SK-N-SH treated with all-trans-retinoic acid at 6 μM for 48 hours (cell line): Measurements from ENCODE around the gene UGT1A6.
A peak's percentile ranks its signal among the peaks of the same experiment; 100 is the strongest.

Experiments
- ATAC-seq: fragments of 200-7000 bp; cut with Tn5 transposase; 3 replicates; pipeline ENCODE4 v1.9.1; 2020; ENCODE audit warnings: mild to moderate bottlenecking, moderate library complexity
- ARNTL ChIP-seq: fragments of 450-650 bp; formaldehyde crosslinking; IDR thresholded peaks from 2 replicates; pipeline ENCODE4 v1.5.0; 2020; ENCODE audit warnings: low read depth, mild to moderate bottlenecking, moderate library complexity, borderline replicate concordance
- BACH2 ChIP-seq: fragments of 250-450 bp; sonication (Bioruptor Pico); IDR thresholded peaks from 2 replicates; pipeline ENCODE4 v1.9.0; 2021; ENCODE audit warnings: mild to moderate bottlenecking, borderline replicate concordance
- GLIS3 ChIP-seq: fragments of 250-450 bp; sonication (Bioruptor Pico); IDR thresholded peaks from 2 replicates; pipeline ENCODE4 v1.5.0; 2020; ENCODE audit warnings: mild to moderate bottlenecking, moderate library complexity
- ISL1 ChIP-seq: fragments of 250-450 bp; sonication (Bioruptor Pico); IDR thresholded peaks from 2 replicates; pipeline ENCODE4 v2.1.2; 2022; ENCODE audit warnings: mild to moderate bottlenecking, moderate library complexity
- OSR1 ChIP-seq: fragments of 250-450 bp; sonication (Bioruptor Pico); IDR thresholded peaks from 2 replicates; pipeline ENCODE4 v1.8.0; 2022; ENCODE audit warnings: moderate library complexity, mild to moderate bottlenecking, inconsistent platforms
- PPARA ChIP-seq: fragments of 250-450 bp; sonication (Bioruptor Pico); IDR thresholded peaks from 2 replicates; pipeline ENCODE4 v1.5.0; 2020; ENCODE audit warnings: mild to moderate bottlenecking, borderline replicate concordance
- SNAI2 ChIP-seq: fragments of 250-450 bp; sonication (Bioruptor Pico); IDR thresholded peaks from 2 replicates; pipeline ENCODE4 v1.5.0; 2020; ENCODE audit warnings: mild to moderate bottlenecking, moderate library complexity
- TCF4 ChIP-seq: fragments of 250-450 bp; sonication (Bioruptor Pico); IDR thresholded peaks from 2 replicates; pipeline ENCODE4 v1.8.0; 2021; ENCODE audit warnings: mild to moderate bottlenecking, moderate library complexity, borderline replicate concordance
- TOX ChIP-seq: fragments of 250-450 bp; sonication (Bioruptor Pico); IDR thresholded peaks from 2 replicates; pipeline ENCODE4 v1.8.0; 2021; ENCODE audit warnings: mild to moderate bottlenecking, moderate library complexity, borderline replicate concordance
- ZC3H10 ChIP-seq: fragments of 250-450 bp; sonication (Bioruptor Pico); IDR thresholded peaks from 2 replicates; pipeline ENCODE4 v1.5.1; 2021; ENCODE audit warnings: mild to moderate bottlenecking, moderate library complexity
- ZFP3 ChIP-seq: fragments of 250-450 bp; sonication (Bioruptor Pico); IDR thresholded peaks from 2 replicates; pipeline ENCODE4 v1.5.0; 2020; ENCODE audit warnings: mild to moderate bottlenecking, moderate library complexity
- ZFP30 ChIP-seq: fragments of 450-650 bp; formaldehyde crosslinking; IDR thresholded peaks from 2 replicates; pipeline ENCODE4 v1.5.0; 2022; ENCODE audit warnings: mild to moderate bottlenecking, moderate library complexity
- ZNF565 ChIP-seq: fragments of 450-650 bp; formaldehyde crosslinking; conservative IDR thresholded peaks from 2 replicates; pipeline ENCODE4 v1.5.0; 2020; ENCODE audit warnings: low read depth, mild to moderate bottlenecking, moderate library complexity
- ZNF8 ChIP-seq: fragments of 450-650 bp; formaldehyde crosslinking; IDR thresholded peaks from 2 replicates; pipeline ENCODE4 v1.5.0; 2020; ENCODE audit warnings: mild to moderate bottlenecking, moderate library complexity
- TF ChIP-seq, protein P1 (sequence below): fragments of 250-450 bp; sonication (Bioruptor Pico); IDR thresholded peaks from 2 replicates; pipeline ENCODE4 v1.5.0; 2020; ENCODE audit warnings: mild to moderate bottlenecking, moderate library complexity
- TF ChIP-seq, protein P2 (sequence below): fragments of 250-450 bp; sonication (Bioruptor Pico); IDR thresholded peaks from 2 replicates; pipeline ENCODE4 v1.5.1; 2021; ENCODE audit warnings: mild to moderate bottlenecking, moderate library complexity
- TF ChIP-seq, protein P3 (sequence below): fragments of 250-450 bp; sonication (Bioruptor Pico); IDR thresholded peaks from 2 replicates; pipeline ENCODE4 v1.8.0; 2021; ENCODE audit warnings: low read depth, mild to moderate bottlenecking, moderate library complexity, borderline replicate concordance
- TF ChIP-seq, protein P4 (sequence below): fragments of 250-450 bp; sonication (Bioruptor Pico); IDR thresholded peaks from 2 replicates; pipeline ENCODE4 v1.8.0; 2020; ENCODE audit warnings: mild to moderate bottlenecking, moderate library complexity, borderline replicate concordance
- TF ChIP-seq, protein P5 (sequence below): fragments of 250-450 bp; sonication (Bioruptor Pico); IDR thresholded peaks from 2 replicates; pipeline ENCODE4 v1.5.1; 2020; ENCODE audit warnings: low read depth, mild to moderate bottlenecking, moderate library complexity

Gene UGT1A6

DNA sequence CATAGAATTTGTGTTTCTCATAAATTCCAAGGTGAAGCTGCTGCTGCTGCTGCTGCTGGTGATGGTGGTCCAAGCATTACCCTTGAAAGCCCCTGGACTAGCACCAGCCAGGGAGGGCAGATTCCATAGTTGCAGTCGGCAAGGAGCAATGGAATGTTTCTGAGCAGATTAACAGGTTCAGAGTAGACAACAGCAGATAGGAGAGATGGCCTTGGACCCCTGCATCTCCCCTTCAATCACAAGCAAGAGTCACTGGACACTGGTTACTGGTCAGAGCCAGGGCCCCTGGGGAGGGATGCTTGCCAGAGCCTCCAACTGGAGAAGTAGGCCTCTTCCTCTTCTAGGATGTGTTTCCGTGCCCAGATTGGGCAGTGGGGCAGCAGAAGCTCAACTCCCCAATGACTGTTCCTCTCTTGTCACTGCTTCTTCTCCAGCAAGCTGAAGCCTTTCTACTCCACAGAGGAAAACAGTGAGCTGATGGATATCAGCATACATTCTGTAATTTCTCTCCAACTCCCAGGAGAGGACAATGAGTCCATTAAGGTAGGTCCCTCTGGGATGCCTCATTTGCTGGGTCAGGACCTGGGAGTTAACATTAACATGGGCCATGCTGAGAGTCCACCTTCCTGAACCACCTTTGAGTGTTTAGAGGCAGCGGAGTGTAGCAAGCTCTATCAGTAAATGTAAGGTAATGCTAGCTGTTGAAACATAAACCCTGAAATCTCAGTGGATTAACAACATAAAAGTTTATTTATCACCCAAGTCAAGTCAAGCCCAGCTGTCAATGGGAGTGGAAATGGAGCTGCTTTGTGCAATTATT, 120.8 kb downstream of the UGT1A6 start:
- no peak for ATAC-seq
- TF ChIP-seq OSR1, result no peak
- no peak for TF ChIP-seq ZFP3 (CRISPR knock-in tag)
- TF ChIP-seq ARNTL (CRISPR knock-in tag), result no peak
- no peak for TF ChIP-seq ZNF8
- TF ChIP-seq ZC3H10, result no peak
- no peak for TF ChIP-seq SNAI2 (CRISPR knock-in tag)
- TF ChIP-seq BACH2, result no peak
- no peak for TF ChIP-seq ZNF565 (CRISPR knock-in tag)
- no peak for TF ChIP-seq TOX (CRISPR knock-in tag)

DNA sequence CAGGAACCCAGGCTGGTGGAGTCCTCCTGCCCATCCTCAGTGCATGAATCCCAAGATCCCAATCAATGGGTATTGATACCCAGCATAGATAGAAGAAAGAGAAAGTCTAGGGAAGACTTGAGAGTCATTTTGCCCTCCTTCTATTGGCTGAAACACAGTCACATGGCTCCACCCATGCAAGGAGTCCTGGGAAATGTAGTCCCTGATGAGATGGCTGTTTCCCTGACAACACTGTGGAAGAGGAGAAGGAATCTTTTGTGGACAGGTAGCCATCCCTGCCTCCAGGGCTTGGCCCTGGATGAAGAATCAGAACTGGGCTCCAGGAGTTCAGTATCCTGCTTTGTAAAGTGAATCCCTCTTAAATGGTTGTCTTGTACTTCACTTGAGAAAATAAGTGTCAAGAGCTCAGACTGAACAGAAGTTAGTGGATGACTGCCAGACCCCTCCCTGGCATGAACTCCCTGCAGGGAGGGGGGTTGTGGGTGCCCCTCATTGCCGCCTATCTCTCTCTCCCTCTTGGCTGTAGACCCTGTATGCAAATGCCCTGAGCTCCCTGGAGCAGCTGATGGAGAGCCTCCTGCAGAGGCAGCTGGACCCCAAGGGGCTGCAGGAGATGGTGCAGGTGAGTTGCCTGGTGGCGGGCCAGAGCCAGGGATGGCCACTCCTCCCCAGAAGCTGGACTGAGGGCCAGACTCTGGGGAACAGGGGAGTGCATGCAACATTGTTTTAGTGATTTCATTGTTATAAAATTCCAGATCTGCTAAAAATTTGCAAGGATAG, 121.6 kb downstream of the UGT1A6 start:
- peak; percentile 64 for ATAC-seq
- TF ChIP-seq ZFP30 (CRISPR knock-in tag), result no peak
- TF ChIP-seq TCF4 (CRISPR knock-in tag), result no peak
- TF ChIP-seq, protein P1, sequence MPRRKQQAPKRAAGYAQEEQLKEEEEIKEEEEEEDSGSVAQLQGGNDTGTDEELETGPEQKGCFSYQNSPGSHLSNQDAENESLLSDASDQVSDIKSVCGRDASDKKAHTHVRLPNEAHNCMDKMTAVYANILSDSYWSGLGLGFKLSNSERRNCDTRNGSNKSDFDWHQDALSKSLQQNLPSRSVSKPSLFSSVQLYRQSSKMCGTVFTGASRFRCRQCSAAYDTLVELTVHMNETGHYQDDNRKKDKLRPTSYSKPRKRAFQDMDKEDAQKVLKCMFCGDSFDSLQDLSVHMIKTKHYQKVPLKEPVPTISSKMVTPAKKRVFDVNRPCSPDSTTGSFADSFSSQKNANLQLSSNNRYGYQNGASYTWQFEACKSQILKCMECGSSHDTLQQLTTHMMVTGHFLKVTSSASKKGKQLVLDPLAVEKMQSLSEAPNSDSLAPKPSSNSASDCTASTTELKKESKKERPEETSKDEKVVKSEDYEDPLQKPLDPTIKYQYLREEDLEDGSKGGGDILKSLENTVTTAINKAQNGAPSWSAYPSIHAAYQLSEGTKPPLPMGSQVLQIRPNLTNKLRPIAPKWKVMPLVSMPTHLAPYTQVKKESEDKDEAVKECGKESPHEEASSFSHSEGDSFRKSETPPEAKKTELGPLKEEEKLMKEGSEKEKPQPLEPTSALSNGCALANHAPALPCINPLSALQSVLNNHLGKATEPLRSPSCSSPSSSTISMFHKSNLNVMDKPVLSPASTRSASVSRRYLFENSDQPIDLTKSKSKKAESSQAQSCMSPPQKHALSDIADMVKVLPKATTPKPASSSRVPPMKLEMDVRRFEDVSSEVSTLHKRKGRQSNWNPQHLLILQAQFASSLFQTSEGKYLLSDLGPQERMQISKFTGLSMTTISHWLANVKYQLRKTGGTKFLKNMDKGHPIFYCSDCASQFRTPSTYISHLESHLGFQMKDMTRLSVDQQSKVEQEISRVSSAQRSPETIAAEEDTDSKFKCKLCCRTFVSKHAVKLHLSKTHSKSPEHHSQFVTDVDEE (CRISPR knock-in tag), result no peak
- TF ChIP-seq ZFP3 (CRISPR knock-in tag), result no peak

DNA sequence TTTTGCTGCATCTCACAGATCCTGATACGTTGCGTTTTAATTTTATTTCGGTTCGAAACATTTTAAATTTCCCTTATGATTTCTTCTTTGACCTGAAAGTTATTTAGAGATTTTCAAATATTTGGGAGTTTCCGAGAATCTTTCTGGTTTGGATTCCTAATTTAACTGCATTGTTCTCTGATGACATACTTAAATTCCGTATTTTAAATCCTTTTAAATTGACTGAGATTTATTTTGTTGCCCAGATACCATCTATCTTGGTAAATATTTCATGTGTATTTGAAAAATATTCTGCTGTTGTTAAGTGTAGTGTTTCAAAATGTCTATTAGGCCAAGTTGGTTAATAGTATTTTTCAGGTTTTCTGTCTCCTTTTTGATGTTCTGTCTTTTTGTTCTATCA, 123.2 kb downstream of the UGT1A6 start:
- no peak for ATAC-seq

DNA sequence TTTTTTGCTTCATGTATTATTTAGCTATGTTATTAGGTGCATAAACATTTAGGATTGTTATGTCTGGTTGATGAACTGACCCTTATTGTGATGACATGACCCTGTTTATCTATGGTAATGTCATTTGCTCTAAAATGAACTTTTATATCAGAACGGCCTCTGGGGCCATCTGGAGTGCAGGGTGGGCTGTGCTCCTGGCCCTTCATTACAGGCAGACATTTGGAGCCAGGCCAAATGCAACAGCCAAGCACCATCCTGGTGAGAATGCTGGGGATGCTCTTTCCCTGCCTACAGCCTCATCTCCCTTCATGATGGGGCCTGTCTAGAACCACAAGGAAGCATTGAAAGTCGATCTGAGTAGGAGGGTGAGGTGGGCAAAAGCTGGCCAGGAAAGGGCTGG, 123.6 kb downstream of the UGT1A6 start:
- ATAC-seq, result peak; percentile 14; the same call in 1 of the 3 replicates
- TF ChIP-seq, protein P2, sequence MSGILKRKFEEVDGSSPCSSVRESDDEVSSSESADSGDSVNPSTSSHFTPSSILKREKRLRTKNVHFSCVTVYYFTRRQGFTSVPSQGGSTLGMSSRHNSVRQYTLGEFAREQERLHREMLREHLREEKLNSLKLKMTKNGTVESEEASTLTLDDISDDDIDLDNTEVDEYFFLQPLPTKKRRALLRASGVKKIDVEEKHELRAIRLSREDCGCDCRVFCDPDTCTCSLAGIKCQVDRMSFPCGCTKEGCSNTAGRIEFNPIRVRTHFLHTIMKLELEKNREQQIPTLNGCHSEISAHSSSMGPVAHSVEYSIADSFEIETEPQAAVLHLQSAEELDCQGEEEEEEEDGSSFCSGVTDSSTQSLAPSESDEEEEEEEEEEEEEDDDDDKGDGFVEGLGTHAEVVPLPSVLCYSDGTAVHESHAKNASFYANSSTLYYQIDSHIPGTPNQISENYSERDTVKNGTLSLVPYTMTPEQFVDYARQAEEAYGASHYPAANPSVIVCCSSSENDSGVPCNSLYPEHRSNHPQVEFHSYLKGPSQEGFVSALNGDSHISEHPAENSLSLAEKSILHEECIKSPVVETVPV, result no peak
- TF ChIP-seq ZC3H10 (no peak), TCF4 (CRISPR knock-in tag) (peak; percentile 53)
- TF ChIP-seq, protein P3, sequence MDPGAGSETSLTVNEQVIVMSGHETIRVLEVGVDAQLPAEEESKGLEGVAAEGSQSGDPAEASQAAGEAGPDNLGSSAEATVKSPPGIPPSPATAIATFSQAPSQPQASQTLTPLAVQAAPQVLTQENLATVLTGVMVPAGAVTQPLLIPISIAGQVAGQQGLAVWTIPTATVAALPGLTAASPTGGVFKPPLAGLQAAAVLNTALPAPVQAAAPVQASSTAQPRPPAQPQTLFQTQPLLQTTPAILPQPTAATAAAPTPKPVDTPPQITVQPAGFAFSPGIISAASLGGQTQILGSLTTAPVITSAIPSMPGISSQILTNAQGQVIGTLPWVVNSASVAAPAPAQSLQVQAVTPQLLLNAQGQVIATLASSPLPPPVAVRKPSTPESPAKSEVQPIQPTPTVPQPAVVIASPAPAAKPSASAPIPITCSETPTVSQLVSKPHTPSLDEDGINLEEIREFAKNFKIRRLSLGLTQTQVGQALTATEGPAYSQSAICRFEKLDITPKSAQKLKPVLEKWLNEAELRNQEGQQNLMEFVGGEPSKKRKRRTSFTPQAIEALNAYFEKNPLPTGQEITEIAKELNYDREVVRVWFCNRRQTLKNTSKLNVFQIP (CRISPR knock-in tag), result no peak

More for the DNA sequence above, 123.2 kb downstream of the UGT1A6 start:
- TF ChIP-seq ISL1 (peak; percentile 72), ZNF565 (CRISPR knock-in tag) (no peak)
- TF ChIP-seq, all 23 proteins: peak for 1

DNA sequence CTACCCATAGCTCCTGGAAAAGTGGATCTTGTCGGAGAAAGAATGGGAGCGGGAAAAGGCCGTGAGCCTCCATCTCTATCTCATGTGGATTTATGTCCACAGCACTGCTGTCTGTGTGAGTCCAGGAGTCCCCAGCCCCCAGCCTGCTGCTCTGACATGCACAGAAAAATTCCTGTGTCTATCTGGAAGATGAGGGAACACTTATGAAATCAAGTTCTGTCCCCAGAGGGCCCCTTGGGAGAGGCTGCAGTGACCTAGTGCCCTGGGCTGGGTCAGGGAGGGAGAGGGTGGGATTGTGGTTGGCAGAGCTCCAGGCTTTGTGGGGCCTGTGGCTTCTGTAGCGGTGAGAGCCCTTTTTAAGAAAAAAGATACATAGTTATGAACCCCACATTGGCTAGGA, 124.1 kb downstream of the UGT1A6 start:
- no peak for TF ChIP-seq ZFP3 (CRISPR knock-in tag)
- TF ChIP-seq, all 23 proteins: peak for 0
- ATAC-seq, result no peak

DNA sequence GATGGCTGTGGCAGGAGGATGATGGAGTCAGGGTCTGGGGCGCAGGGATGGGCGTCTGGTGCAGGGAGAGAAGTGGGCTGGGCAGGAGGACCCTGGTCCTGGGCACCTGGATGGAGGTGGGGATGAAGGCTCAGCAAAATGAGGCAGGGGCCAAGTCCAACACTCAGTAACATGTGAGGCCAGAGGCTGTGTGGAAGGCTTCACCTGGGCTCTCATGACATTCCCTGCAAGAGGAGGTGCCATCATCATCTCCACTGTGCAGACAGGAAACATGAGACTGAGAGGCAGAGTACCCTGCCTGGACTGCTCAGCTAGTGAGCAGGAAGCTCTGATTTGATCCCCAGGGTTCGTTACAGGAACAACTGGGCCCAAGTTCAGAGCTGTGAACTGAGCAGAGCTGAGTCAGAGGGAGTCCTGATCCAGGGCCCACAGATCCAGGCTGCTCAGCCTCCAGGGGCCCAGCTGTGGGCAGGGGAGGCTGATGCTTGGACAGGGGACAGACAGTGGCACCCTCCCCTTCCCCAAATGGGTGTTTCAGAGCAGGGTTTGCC, 124.7 kb downstream of the UGT1A6 start:
- ATAC-seq, result no peak
- TF ChIP-seq ZFP30 (CRISPR knock-in tag), result no peak
- no peak for TF ChIP-seq GLIS3 (CRISPR knock-in tag)
- no peak for TF ChIP-seq PPARA (CRISPR knock-in tag)
- TF ChIP-seq, protein P4, sequence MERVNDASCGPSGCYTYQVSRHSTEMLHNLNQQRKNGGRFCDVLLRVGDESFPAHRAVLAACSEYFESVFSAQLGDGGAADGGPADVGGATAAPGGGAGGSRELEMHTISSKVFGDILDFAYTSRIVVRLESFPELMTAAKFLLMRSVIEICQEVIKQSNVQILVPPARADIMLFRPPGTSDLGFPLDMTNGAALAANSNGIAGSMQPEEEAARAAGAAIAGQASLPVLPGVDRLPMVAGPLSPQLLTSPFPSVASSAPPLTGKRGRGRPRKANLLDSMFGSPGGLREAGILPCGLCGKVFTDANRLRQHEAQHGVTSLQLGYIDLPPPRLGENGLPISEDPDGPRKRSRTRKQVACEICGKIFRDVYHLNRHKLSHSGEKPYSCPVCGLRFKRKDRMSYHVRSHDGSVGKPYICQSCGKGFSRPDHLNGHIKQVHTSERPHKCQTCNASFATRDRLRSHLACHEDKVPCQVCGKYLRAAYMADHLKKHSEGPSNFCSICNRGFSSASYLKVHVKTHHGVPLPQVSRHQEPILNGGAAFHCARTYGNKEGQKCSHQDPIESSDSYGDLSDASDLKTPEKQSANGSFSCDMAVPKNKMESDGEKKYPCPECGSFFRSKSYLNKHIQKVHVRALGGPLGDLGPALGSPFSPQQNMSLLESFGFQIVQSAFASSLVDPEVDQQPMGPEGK (CRISPR knock-in tag), result no peak
- TF ChIP-seq, protein P5, sequence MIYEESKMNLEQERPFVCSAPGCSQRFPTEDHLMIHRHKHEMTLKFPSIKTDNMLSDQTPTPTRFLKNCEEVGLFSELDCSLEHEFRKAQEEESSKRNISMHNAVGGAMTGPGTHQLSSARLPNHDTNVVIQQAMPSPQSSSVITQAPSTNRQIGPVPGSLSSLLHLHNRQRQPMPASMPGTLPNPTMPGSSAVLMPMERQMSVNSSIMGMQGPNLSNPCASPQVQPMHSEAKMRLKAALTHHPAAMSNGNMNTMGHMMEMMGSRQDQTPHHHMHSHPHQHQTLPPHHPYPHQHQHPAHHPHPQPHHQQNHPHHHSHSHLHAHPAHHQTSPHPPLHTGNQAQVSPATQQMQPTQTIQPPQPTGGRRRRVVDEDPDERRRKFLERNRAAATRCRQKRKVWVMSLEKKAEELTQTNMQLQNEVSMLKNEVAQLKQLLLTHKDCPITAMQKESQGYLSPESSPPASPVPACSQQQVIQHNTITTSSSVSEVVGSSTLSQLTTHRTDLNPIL (CRISPR knock-in tag), result no peak
- no peak for TF ChIP-seq ZFP3 (CRISPR knock-in tag)
